Psoas muscle (tissue), 8 donors: ENCODE data around the gene CBX5. TPM values are rescaled to one million over a fixed set of nuclear protein-coding genes. Genes with fewer than 3 reads are reported as not detected.
"Not testable (repeated sequence)": the region's sequence is repeated elsewhere in the genome, so short reads cannot be mapped to it uniquely, and the experiment has no call there.

Source experiments
- ATAC-seq, 4 donors: fragments of 200-7000 bp; cut with Tn5 transposase; one replicate each; pipeline ENCODE4 v1.9.1; 2020; ENCODE audit warnings: moderate library complexity in 3 of 4, mild to moderate bottlenecking in 2 of 4
- DNase-seq, 2 donors: peaks; one replicate each; pipeline ENCODE4 v3.0.0-alpha.2; 2020
- H3K27ac ChIP-seq: fragments of 200-600 bp; one replicate; pipeline ENCODE4 v1.8.0; 2022
- H3K27me3 ChIP-seq, 3 donors: fragments of 200-600 bp in 1 of 3; one replicate each; pipeline versions ENCODE4 v1.6.1 to v1.8.0; 2013 to 2022; ENCODE audit warnings: low read length in 2 of 3, mild to moderate bottlenecking in 2 of 3, moderate library complexity in 1 of 3; ENCODE audit not compliant: insufficient read depth in 3 of 3
- H3K36me3 ChIP-seq, 2 donors: fragments of 200-600 bp in 1 of 2; one replicate each; pipeline versions ENCODE4 v1.6.1 to v1.8.0; 2013 to 2022; ENCODE audit warnings: low read depth in 1 of 2, mild to moderate bottlenecking in 1 of 2, moderate library complexity in 1 of 2; ENCODE audit not compliant: insufficient read depth in 1 of 2
- H3K4me1 ChIP-seq: fragments of 200-600 bp; one replicate; pipeline ENCODE4 v1.8.0; 2022
- H3K4me3 ChIP-seq: fragments of 200-600 bp; one replicate; pipeline ENCODE4 v1.8.0; 2022; ENCODE audit warnings: mild to moderate bottlenecking
- H3K9me3 ChIP-seq: fragments of 200-600 bp; one replicate; pipeline ENCODE4 v1.8.0; 2022
- WGBS, 3 donors: extraction: QIAGEN DNeasy Blood & Tissue Kit; methylation state at CpG; one replicate each; pipeline versions ENCODE4 v1.1.6 to v1.1.7; 2013; 5-methylcytosine and 5-hydroxymethylcytosine counted together
- intact Hi-C, 2 donors: fragments of 100-400 bp; cut with DNase I; formaldehyde crosslinking; loops; one replicate each; pipeline versions ENCODE4 v1.11.0 to v1.14.2; 2022
- polyA plus RNA-seq, 3 donors: library from polyadenylated mRNA; stranded (reverse); fragments of 200-250 nt; gene quantifications; one replicate each; pipeline ENCODE4 v1.2.3, GENCODE V29; 2013
- total RNA-seq, 4 donors: library from RNA; stranded (reverse); fragmentation: NEBNext Ultra II Directional in 2 of 4; extraction: Animal tissue kit (Norgen Biotek cat#: 25700) in 2 of 4; gene quantifications; one replicate each; pipeline versions ENCODE4 v1.2.1 to v1.2.4, GENCODE V29; 2021 to 2023
- TF ChIP-seq, protein P1 (sequence below): fragments of 200-600 bp; IDR thresholded peaks from one replicate; pipeline ENCODE4 v1.8.0; 2022; ENCODE audit warnings: antibody characterized with exemption
- donor health status: healthy with polysubstance abuse.
- donor health status: DM: no; HTN: no; CAD: no; lungs with moderate emphysema.
- donor health status: Bipolar disorder and iron deficiency.
- donor health status: healthy.
- donor health status: DM: yes; HTN: yes; CAD: no.
- donor health status: DM: no; HTN: no; CAD: no.
- donor health status: DM: no; HTN: no; CAD: no.
- donor health status: DM: yes; HTN: yes; CAD: no.

CBX5 gene
- total and polyA plus RNA-seq, 7 donors: 5.2 to 19.3 (median 12.1) TPM

- peak overlapping the region; percentile 94 for H3K27ac ChIP-seq
- no peak for DNase-seq
Observed at GRCh38 chr12:54195737-54196347, 84.1 kb downstream of the CBX5 start.

DNA sequence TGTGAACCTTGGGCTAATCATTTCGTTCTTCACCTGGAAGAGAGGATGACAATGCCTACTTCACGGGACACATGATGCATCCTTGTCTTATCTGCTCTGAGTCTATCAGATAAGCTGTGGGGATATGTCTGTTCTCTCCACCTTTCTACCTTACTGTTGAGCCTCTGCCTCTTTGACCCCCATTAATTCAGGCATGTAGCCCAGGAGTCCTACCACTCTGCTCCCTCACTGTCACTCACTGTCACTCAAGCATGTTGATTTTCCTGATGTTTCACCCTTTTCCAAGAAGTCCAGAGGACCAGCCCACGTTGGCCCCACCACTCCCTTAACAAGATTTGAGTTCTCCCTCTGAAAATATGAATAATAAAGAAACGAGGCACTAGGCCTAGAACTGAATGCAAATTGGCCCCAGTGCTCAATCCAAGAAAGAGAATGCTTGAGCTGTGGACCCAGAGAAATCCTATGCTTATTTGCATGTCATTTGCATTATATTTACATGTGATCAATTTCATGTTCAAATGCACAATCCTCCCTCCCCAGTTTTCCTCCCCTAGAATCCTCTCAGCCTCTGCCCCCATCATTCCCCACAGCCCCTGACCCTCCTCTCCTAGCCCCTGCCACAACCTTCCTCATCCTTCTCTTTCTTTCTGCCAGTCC lies 84.7 kb downstream of the CBX5 start:
- no peaks in the 10 kb centered on the region for H3K36me3 ChIP-seq
- no peak overlapping the region for H3K4me3 ChIP-seq
- H3K4me1 ChIP-seq: peaks cover 32% of the 10 kb centered on the region
- H3K9me3 ChIP-seq: no peaks in the 10 kb centered on the region
- H3K27ac ChIP-seq: no peak overlapping the region
- intact Hi-C loops: loop anchor here in 1 of 2 donors (5.0 kb wide), 1 partner anchor 188 kb away; the partner anchor contains the start of gene HOXC8
- TF ChIP-seq, protein P1, sequence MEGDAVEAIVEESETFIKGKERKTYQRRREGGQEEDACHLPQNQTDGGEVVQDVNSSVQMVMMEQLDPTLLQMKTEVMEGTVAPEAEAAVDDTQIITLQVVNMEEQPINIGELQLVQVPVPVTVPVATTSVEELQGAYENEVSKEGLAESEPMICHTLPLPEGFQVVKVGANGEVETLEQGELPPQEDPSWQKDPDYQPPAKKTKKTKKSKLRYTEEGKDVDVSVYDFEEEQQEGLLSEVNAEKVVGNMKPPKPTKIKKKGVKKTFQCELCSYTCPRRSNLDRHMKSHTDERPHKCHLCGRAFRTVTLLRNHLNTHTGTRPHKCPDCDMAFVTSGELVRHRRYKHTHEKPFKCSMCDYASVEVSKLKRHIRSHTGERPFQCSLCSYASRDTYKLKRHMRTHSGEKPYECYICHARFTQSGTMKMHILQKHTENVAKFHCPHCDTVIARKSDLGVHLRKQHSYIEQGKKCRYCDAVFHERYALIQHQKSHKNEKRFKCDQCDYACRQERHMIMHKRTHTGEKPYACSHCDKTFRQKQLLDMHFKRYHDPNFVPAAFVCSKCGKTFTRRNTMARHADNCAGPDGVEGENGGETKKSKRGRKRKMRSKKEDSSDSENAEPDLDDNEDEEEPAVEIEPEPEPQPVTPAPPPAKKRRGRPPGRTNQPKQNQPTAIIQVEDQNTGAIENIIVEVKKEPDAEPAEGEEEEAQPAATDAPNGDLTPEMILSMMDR: no peak
- 53 to 64% (median 60%) methylated on average over 4 of the region's 4 CpGs for WGBS, 3 donors
- DNase-seq (no peak), ATAC-seq (no peak)
- H3K27me3 ChIP-seq: no peaks in the 10 kb centered on the region

More at GRCh38 chr12:54195737-54196347, 84.1 kb downstream of the CBX5 start:
- no peak for ATAC-seq
- TF ChIP-seq, protein P1: no peak
- WGBS, 3 donors: 53 to 59% (median 54%) methylated on average over 17 of the region's 17 CpGs
- peaks cover 32% of the 10 kb centered on the region for H3K4me1 ChIP-seq
- intact Hi-C loops: loop anchor here in 1 of 2 donors (5.0 kb wide), 1 partner anchor 189 kb away; the partner anchor contains the start of gene HOXC8
- H3K27me3 ChIP-seq: no peaks in the 10 kb centered on the region
- H3K4me3 ChIP-seq: peak overlapping the region; percentile 49
- H3K36me3 ChIP-seq: no peaks in the 10 kb centered on the region
- H3K9me3 ChIP-seq: no peaks in the 10 kb centered on the region

DNA sequence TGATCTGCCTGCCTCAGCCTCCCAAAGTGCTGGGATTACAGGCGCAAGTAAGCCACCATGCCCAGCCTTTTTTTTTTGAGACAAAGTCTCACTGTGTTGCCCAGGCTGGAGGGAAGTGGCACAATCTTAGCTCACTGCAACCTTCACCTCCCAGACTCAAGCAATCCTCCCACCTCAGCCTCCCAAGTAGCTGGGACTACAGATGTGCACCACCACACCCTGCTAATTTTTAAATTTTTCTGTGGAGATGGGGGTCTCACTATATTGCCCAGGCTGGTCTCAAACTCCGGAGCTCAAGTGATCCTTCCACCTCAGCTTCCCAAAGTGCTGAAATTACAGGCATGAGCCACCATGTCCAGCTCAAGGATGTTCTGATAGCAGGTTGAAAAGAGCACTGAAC lies 85.3 kb downstream of the CBX5 start:
- not testable (repeated sequence) for H3K27ac ChIP-seq, H3K4me3 ChIP-seq, DNase-seq, ATAC-seq, H3K9me3 ChIP-seq, H3K36me3 ChIP-seq, H3K27me3 ChIP-seq
- intact Hi-C loops: loop anchor here in 1 of 2 donors (5.0 kb wide), 1 partner anchor 187 kb away; the partner anchor contains the start of gene HOXC8
- 83 to 90% (median 84%) methylated on average over 2 of the region's 2 CpGs for WGBS, 3 donors
- peaks cover 32% of the 10 kb centered on the region for H3K4me1 ChIP-seq

DNA sequence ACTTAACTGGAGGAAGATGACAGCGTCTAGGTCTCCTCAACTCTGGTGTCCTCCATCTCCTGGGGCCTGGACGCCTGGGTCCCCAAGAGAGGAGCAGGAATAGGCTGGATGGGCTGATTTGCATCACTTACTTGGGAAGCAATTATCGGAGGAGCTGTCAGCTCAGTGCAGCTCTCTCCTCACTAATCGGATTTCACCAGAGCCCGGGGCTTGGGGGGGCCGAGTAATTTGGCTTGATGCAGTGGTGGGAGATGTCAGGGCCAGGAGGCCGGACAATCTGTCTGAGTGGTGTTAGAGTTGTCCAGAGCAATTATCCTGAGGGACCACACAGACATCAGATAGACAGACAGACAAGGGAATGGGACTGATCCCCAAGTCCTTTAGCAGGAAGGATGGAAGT lies 86.5 kb downstream of the CBX5 start:
- Histone ChIP-seq H3K27me3 (no peaks in the 10 kb centered on the region), H3K4me1 (peaks cover 32% of the 10 kb centered on the region), H3K27ac (no peak overlapping the region), H3K4me3 (no peak overlapping the region), H3K36me3 (no peaks in the 10 kb centered on the region), H3K9me3 (no peaks in the 10 kb centered on the region)
- TF ChIP-seq, protein P1: no peak
- intact Hi-C loops: no loop called here
- no peak for ATAC-seq
- DNase-seq: no peak
- WGBS, 3 donors: 81 to 86% (median 82%) methylated on average over 7 of the region's 7 CpGs

DNA sequence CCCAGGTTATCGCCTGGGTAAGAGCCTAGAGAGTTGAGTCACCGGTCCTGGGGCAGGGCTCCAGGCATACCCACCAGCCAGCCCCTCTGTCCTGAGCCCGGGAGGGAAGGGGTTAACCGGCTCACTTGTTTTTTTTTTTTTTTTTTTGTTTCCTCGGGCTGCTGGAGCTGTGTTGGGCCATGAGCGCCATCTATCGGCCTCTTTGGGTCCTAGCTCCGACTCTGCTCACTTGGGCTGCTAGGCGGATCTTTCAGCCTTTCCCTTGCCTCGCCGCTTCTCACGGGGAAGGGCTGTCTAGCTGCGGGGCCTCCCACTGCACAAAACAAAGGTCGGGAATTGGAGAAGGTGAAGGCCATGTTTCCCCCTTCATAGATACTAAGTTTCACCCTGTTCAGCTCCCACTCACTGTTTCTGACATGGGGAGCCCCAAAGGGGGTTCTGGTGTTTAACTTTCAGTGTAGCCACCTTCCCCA lies 88.3 kb downstream of the CBX5 start:
- DNase-seq: peak; percentile 80 to 92
- H3K27ac ChIP-seq: peak overlapping the region; percentile 19
- H3K9me3 ChIP-seq: no peaks in the 10 kb centered on the region
- no peaks in the 10 kb centered on the region for H3K27me3 ChIP-seq
- 0 to 1% (median 0%) methylated on average over 14 of the region's 14 CpGs for WGBS, 3 donors
- H3K4me3 ChIP-seq: peak overlapping the region; percentile 6
- H3K4me1 ChIP-seq: peaks cover 25% of the 10 kb centered on the region
- intact Hi-C loops: loop anchor here in 1 of 2 donors (1.0 kb wide), 1 partner anchor 159 kb away; no protein-coding TSS in a partner anchor
- peak; percentile 75 to 81 (median 76) for ATAC-seq
- peaks cover 0 to 8% of the 10 kb centered on the region in 2 donors for H3K36me3 ChIP-seq
- TF ChIP-seq, protein P1: peak; percentile 86
